ENCODE results near the gene GLT6D1.

Gene GLT6D1

GRCh38 chr9:135608294-135608998, 30.9 kb downstream of the GLT6D1 start:
- Histone ChIP-seq H3K36me3 (no peaks in the 10 kb centered on the region), H3K4me2 (no peak overlapping the region), H3K9me3 (replicated peaks in 1 of 11) (no peaks in the 10 kb centered on the region), H3K27ac (no peak overlapping the region), H3K4me3 (no peak overlapping the region), H3K9ac (no peak overlapping the region), H4K20me1 (peaks cover 0 to 31% (median 0%) of the 10 kb centered on the region in 11 experiments; a peak in 5 of 22 replicates), H3K4me1 (peaks cover 0 to 21% (median 15%) of the 10 kb centered on the region in 10 experiments; a peak in 15 of 20 replicates), H3K27me3 (no peaks in the 10 kb centered on the region)
- no peak for TF ChIP-seq Cebpa-rat (IDR thresholded peaks at IDR 0.05)

GRCh38 chr9:135607401-135608293, 31.7 kb downstream of the GLT6D1 start:
- Histone ChIP-seq H3K27ac (no peak overlapping the region), H3K4me3 (no peak overlapping the region), H3K4me1 (peaks cover 0 to 13% (median 7%) of the 10 kb centered on the region in 10 experiments; a peak in 15 of 20 replicates), H3K4me2 (no peak overlapping the region), H3K9me3 (replicated peaks in 1 of 11) (no peaks in the 10 kb centered on the region), H3K27me3 (no peaks in the 10 kb centered on the region), H4K20me1 (peaks cover 0 to 29% (median 0%) of the 10 kb centered on the region in 11 experiments; a peak in 5 of 22 replicates), H3K36me3 (no peaks in the 10 kb centered on the region), H3K9ac (no peak overlapping the region)
- TF ChIP-seq Cebpa-rat (IDR thresholded peaks at IDR 0.05) = no peak

GRCh38 chr9:135606885-135607259, 32.5 kb downstream of the GLT6D1 start:
- Histone ChIP-seq H3K4me3 (no peak overlapping the region), H3K27ac (no peak overlapping the region), H3K4me2 (no peak overlapping the region), H3K27me3 (no peaks in the 10 kb centered on the region), H3K9me3 (replicated peaks in 1 of 11) (no peaks in the 10 kb centered on the region), H3K9ac (no peak overlapping the region), H4K20me1 (peaks cover 0 to 22% (median 0%) of the 10 kb centered on the region in 11 experiments; a peak in 4 of 22 replicates), H3K4me1 (peaks cover 0 to 6% (median 0%) of the 10 kb centered on the region in 10 experiments; a peak in 4 of 20 replicates), H3K36me3 (no peaks in the 10 kb centered on the region)
- no peak for TF ChIP-seq Cebpa-rat (IDR thresholded peaks at IDR 0.05)

GRCh38 chr9:135605238-135605781, 34.0 kb downstream of the GLT6D1 start:
- no peak overlapping the region for H3K27ac ChIP-seq
- TF ChIP-seq Cebpa-rat (IDR thresholded peaks at IDR 0.05) = no peak
- no peaks in the 10 kb centered on the region for H3K9me3 ChIP-seq (replicated peaks in 1 of 11)
- no peak overlapping the region; a peak in 1 of 22 replicates for H3K9ac ChIP-seq
- peaks cover 0 to 16% (median 0%) of the 10 kb centered on the region in 11 experiments; a peak in 4 of 22 replicates for H4K20me1 ChIP-seq
- no peaks in the 10 kb centered on the region for H3K27me3 ChIP-seq
- no peak overlapping the region for H3K4me3 ChIP-seq
- 0 out of 20 replicates have a peak, but pooled peaks cover 0 to 6% (median 0%) of the 10 kb centered on the region in 10 experiments for H3K4me1 ChIP-seq
- no peak overlapping the region for H3K4me2 ChIP-seq
- H3K36me3 ChIP-seq = no peaks in the 10 kb centered on the region

- H3K4me1 ChIP-seq = 0 out of 20 replicates have a peak, but pooled peaks cover 0 to 4% (median 0%) of the 10 kb centered on the region in 10 experiments
- no peaks in the 10 kb centered on the region for H3K36me3 ChIP-seq
- no peak overlapping the region for H3K9ac ChIP-seq
- peaks cover 0 to 16% (median 0%) of the 10 kb centered on the region in 11 experiments; a peak in 4 of 22 replicates for H4K20me1 ChIP-seq
- no peak overlapping the region for H3K4me2 ChIP-seq
- TF ChIP-seq Cebpa-rat (IDR thresholded peaks at IDR 0.05) = no peak
- H3K9me3 ChIP-seq (replicated peaks in 1 of 11) = no peaks in the 10 kb centered on the region
- H3K27me3 ChIP-seq = no peaks in the 10 kb centered on the region
- no peak overlapping the region for H3K27ac ChIP-seq
- no peak overlapping the region for H3K4me3 ChIP-seq
These were observed 34.7 kb downstream of the GLT6D1 start for GRCh38 chr9:135604437-135605237.

- Histone ChIP-seq H4K20me1 (peaks cover 0 to 14% (median 0%) of the 10 kb centered on the region in 11 experiments; a peak in 4 of 22 replicates), H3K27me3 (no peaks in the 10 kb centered on the region), H3K4me3 (no peak overlapping the region), H3K27ac (no peak overlapping the region), H3K4me2 (no peak overlapping the region; a peak in 1 of 22 replicates), H3K9me3 (replicated peaks in 1 of 11) (no peaks in the 10 kb centered on the region), H3K36me3 (no peaks in the 10 kb centered on the region), H3K9ac (no peak overlapping the region), H3K4me1 (no peaks in the 10 kb centered on the region)
- TF ChIP-seq Cebpa-rat (IDR thresholded peaks at IDR 0.05) = no peak
These were observed 36.4 kb downstream of the GLT6D1 start for GRCh38 chr9:135602789-135603481.

- Histone ChIP-seq H3K27me3 (no peaks in the 10 kb centered on the region), H3K27ac (no peak overlapping the region), H4K20me1 (peaks cover 0 to 7% (median 0%) of the 10 kb centered on the region in 11 experiments; a peak in 4 of 22 replicates), H3K4me1 (no peaks in the 10 kb centered on the region), H3K9me3 (replicated peaks in 1 of 11) (no peaks in the 10 kb centered on the region), H3K4me3 (no peak overlapping the region), H3K36me3 (no peaks in the 10 kb centered on the region), H3K4me2 (no peak overlapping the region), H3K9ac (no peak overlapping the region)
- no peak for TF ChIP-seq Cebpa-rat (IDR thresholded peaks at IDR 0.05)
These were observed 37.4 kb downstream of the GLT6D1 start for GRCh38 chr9:135601988-135602387.

GRCh38 chr9:135600296-135600817, 39.0 kb downstream of the GLT6D1 start:
- H3K4me2 ChIP-seq = no peak overlapping the region
- H3K9ac ChIP-seq = no peak overlapping the region
- TF ChIP-seq Cebpa-rat (IDR thresholded peaks at IDR 0.05) = no peak
- no peak overlapping the region for H3K27ac ChIP-seq
- H3K9me3 ChIP-seq (replicated peaks in 1 of 11) = 0 out of 22 replicates have a peak, but pooled peaks cover 0 to 1% (median 0%) of the 10 kb centered on the region in 11 experiments
- H3K27me3 ChIP-seq = no peaks in the 10 kb centered on the region
- peaks cover 0 to 12% (median 7%) of the 10 kb centered on the region in 10 experiments; a peak in 12 of 20 replicates for H3K4me1 ChIP-seq
- H3K36me3 ChIP-seq = no peaks in the 10 kb centered on the region
- peaks cover 0 to 6% (median 0%) of the 10 kb centered on the region in 11 experiments; a peak in 3 of 22 replicates for H4K20me1 ChIP-seq
- no peak overlapping the region for H3K4me3 ChIP-seq

All from BLaER1 treated with 17β-estradiol and CSF1 and Interleukin-3, amounts not matched to agents 10 nM and 100 nM (cell line).